Activated naive CD4-positive, alpha-beta T cell treated with anti-CD3 and anti-CD28 coated beads for 36 hours (primary cell): ENCODE data around the gene CD2BP2. TPM values are rescaled to one million over a fixed set of nuclear protein-coding genes. Genes with fewer than 3 reads are reported as not detected.
A peak's percentile ranks its signal among the peaks of the same experiment; 100 is the strongest.

ENCODE experiments used
- CTCF ChIA-PET: fragments of 350-600 bp; sonication (Branson Sonifier 250); formaldehyde crosslinking; loops from one replicate; lab custom pipeline; 2021; ENCODE audit warnings: antibody characterized with exemption; lab: Charles Lee
- DNase-seq: peaks from one replicate; pipeline ENCODE4 v3.0.0-alpha.2; 2020
- H3K27ac Mint-ChIP-seq: one replicate; pipeline ENCODE4 v1.8.0; 2021; ENCODE audit warnings: mild to moderate bottlenecking, mixed read lengths
- H3K27me3 Mint-ChIP-seq: one replicate; pipeline ENCODE4 v1.8.0; 2021; ENCODE audit warnings: low read depth, mixed read lengths
- H3K36me3 Mint-ChIP-seq: one replicate; pipeline ENCODE4 v1.8.0; 2021; ENCODE audit warnings: low read depth, mixed read lengths
- H3K4me1 Mint-ChIP-seq: one replicate; pipeline ENCODE4 v1.8.0; 2021; ENCODE audit warnings: low read depth, mixed read lengths
- H3K4me3 Mint-ChIP-seq: one replicate; pipeline ENCODE4 v1.8.0; 2021; ENCODE audit warnings: mild to moderate bottlenecking, moderate library complexity, mixed read lengths
- H3K9me3 Mint-ChIP-seq: one replicate; pipeline ENCODE4 v1.8.0; 2021; ENCODE audit warnings: mixed read lengths
- intact Hi-C: fragments of 100-400 bp; cut with micrococcal nuclease; formaldehyde crosslinking; loops from one replicate; pipeline ENCODE4 v1.15.1; 2023
- total RNA-seq, 2 experiments: library from RNA; stranded (reverse); gene quantifications; one replicate each; pipeline ENCODE4 v1.2.3, GENCODE V29; 2021

The CD2BP2 gene
- total RNA-seq, 2 experiments from 2014 or later: 39.2 to 41.4 TPM

GRCh38 chr16:30368792-30369090 is 13.6 kb upstream of the CD2BP2 start:
- intact Hi-C loops: no loop called here
- no peak for DNase-seq
- Mint-ChIP-seq H3K4me3 (peak overlapping the region; percentile 94), H3K36me3 (peaks cover 18% of the 10 kb centered on the region), H3K4me1 (peaks cover 46% of the 10 kb centered on the region), H3K27me3 (no peaks in the 10 kb centered on the region), H3K27ac (peak overlapping the region; percentile 72), H3K9me3 (no peaks in the 10 kb centered on the region)
- CTCF ChIA-PET: interaction anchor here (0.6 to 1.6 kb wide), 4 partner anchors 14 to 177 kb away, joined by 3 to 6 read pairs (median 4); partner anchors contain the start of gene SEPTIN1

GRCh38 chr16:30368122-30368791 is 13.1 kb upstream of the CD2BP2 start:
- H3K4me3 Mint-ChIP-seq: peak overlapping the region; percentile 94
- H3K9me3 Mint-ChIP-seq: no peaks in the 10 kb centered on the region
- peak overlapping the region; percentile 72 for H3K27ac Mint-ChIP-seq
- DNase-seq: no peak
- H3K27me3 Mint-ChIP-seq: no peaks in the 10 kb centered on the region
- H3K36me3 Mint-ChIP-seq: peaks cover 18% of the 10 kb centered on the region
- intact Hi-C loops: no loop called here
- CTCF ChIA-PET: interaction anchor here (0.6 to 2.4 kb wide), 4 partner anchors 10 to 247 kb away, joined by 3 to 7 read pairs (median 4); no protein-coding TSS in a partner anchor
- peaks cover 46% of the 10 kb centered on the region for H3K4me1 Mint-ChIP-seq

- Mint-ChIP-seq H3K9me3 (no peaks in the 10 kb centered on the region), H3K36me3 (peaks cover 19% of the 10 kb centered on the region), H3K4me3 (peak overlapping the region; percentile 94), H3K27ac (peak overlapping the region; percentile 25), H3K27me3 (no peaks in the 10 kb centered on the region), H3K4me1 (peaks cover 42% of the 10 kb centered on the region)
- DNase-seq: no peak
- intact Hi-C loops: no loop called here
- CTCF ChIA-PET: interaction anchor here (1.1 to 2.4 kb wide), 2 partner anchors 10 to 248 kb away, joined by 3 to 7 read pairs; no protein-coding TSS in a partner anchor
Observed at GRCh38 chr16:30367349-30368009, 12.4 kb upstream of the CD2BP2 start.

- CTCF ChIA-PET: interaction anchor here (2.4 kb wide), 1 partner anchor 9 kb away, joined by 7 read pairs; no protein-coding TSS in a partner anchor
- intact Hi-C loops: no loop called here
- Mint-ChIP-seq H3K4me3 (peak overlapping the region; percentile 94), H3K27me3 (no peaks in the 10 kb centered on the region), H3K9me3 (no peaks in the 10 kb centered on the region), H3K36me3 (peaks cover 23% of the 10 kb centered on the region), H3K27ac (no peak overlapping the region), H3K4me1 (peaks cover 36% of the 10 kb centered on the region)
- no peak for DNase-seq
Observed at GRCh38 chr16:30366511-30366910, 11.4 kb upstream of the CD2BP2 start.

- CTCF ChIA-PET: interaction anchor here (0.8 to 1.2 kb wide), 2 partner anchors 20 to 44 kb away, joined by 4 read pairs; no protein-coding TSS in a partner anchor
- Mint-ChIP-seq H3K36me3 (peaks cover 23% of the 10 kb centered on the region), H3K4me3 (no peak overlapping the region), H3K4me1 (peaks cover 30% of the 10 kb centered on the region), H3K9me3 (no peaks in the 10 kb centered on the region), H3K27me3 (no peaks in the 10 kb centered on the region), H3K27ac (no peak overlapping the region)
- intact Hi-C loops: no loop called here
- DNase-seq: no peak
Observed at GRCh38 chr16:30365200-30365599, 10.1 kb upstream of the CD2BP2 start.

GRCh38 chr16:30361180-30361579 is 6.1 kb upstream of the CD2BP2 start:
- H3K36me3 Mint-ChIP-seq: peaks cover 19% of the 10 kb centered on the region
- no peaks in the 10 kb centered on the region for H3K27me3 Mint-ChIP-seq
- H3K4me3 Mint-ChIP-seq: no peak overlapping the region
- no peaks in the 10 kb centered on the region for H3K9me3 Mint-ChIP-seq
- no peak for DNase-seq
- intact Hi-C loops: no loop called here
- CTCF ChIA-PET: no interaction called here
- H3K4me1 Mint-ChIP-seq: peaks cover 19% of the 10 kb centered on the region
- H3K27ac Mint-ChIP-seq: no peak overlapping the region

- Mint-ChIP-seq H3K27me3 (no peaks in the 10 kb centered on the region), H3K36me3 (peaks cover 13% of the 10 kb centered on the region), H3K27ac (no peak overlapping the region), H3K9me3 (no peaks in the 10 kb centered on the region), H3K4me1 (peaks cover 16% of the 10 kb centered on the region), H3K4me3 (no peak overlapping the region)
- CTCF ChIA-PET: no interaction called here
- intact Hi-C loops: no loop called here
- no peak for DNase-seq
Observed at GRCh38 chr16:30359871-30360170, 4.7 kb upstream of the CD2BP2 start.

- no peaks in the 10 kb centered on the region for H3K27me3 Mint-ChIP-seq
- peak overlapping the region; percentile 61 for H3K27ac Mint-ChIP-seq
- DNase-seq: no peak
- no peaks in the 10 kb centered on the region for H3K9me3 Mint-ChIP-seq
- CTCF ChIA-PET: interaction anchor here (1.9 kb wide), 1 partner anchor 8 kb away, joined by 7 read pairs; no protein-coding TSS in a partner anchor
- H3K4me3 Mint-ChIP-seq: no peak overlapping the region
- H3K4me1 Mint-ChIP-seq: peaks cover 20% of the 10 kb centered on the region
- peaks cover 16% of the 10 kb centered on the region for H3K36me3 Mint-ChIP-seq
- intact Hi-C loops: no loop called here
Observed at GRCh38 chr16:30358990-30359870, 4.1 kb upstream of the CD2BP2 start.

GRCh38 chr16:30358577-30358936 is 3.4 kb upstream of the CD2BP2 start:
- H3K4me3 Mint-ChIP-seq: no peak overlapping the region
- DNase-seq: no peak
- peaks cover 17% of the 10 kb centered on the region for H3K36me3 Mint-ChIP-seq
- no peak overlapping the region for H3K27ac Mint-ChIP-seq
- H3K9me3 Mint-ChIP-seq: no peaks in the 10 kb centered on the region
- H3K27me3 Mint-ChIP-seq: no peaks in the 10 kb centered on the region
- CTCF ChIA-PET: interaction anchor here (1.9 kb wide), 1 partner anchor 9 kb away, joined by 7 read pairs; no protein-coding TSS in a partner anchor
- H3K4me1 Mint-ChIP-seq: peaks cover 26% of the 10 kb centered on the region
- intact Hi-C loops: no loop called here

GRCh38 chr16:30357715-30358576 is 2.8 kb upstream of the CD2BP2 start:
- CTCF ChIA-PET: interaction anchor here (1.9 kb wide), 1 partner anchor 9 kb away, joined by 7 read pairs; no protein-coding TSS in a partner anchor
- peaks cover 20% of the 10 kb centered on the region for H3K36me3 Mint-ChIP-seq
- peak overlapping the region; percentile 66 for H3K27ac Mint-ChIP-seq

GRCh38 chr16:30357085-30357714 is 2.1 kb upstream of the CD2BP2 start:
- no peak for DNase-seq
- H3K4me3 Mint-ChIP-seq: no peak overlapping the region
- H3K36me3 Mint-ChIP-seq: peaks cover 20% of the 10 kb centered on the region
- CTCF ChIA-PET: interaction anchor here (0.9 to 1.9 kb wide), 2 partner anchors 10 to 52 kb away, joined by 3 to 7 read pairs; no protein-coding TSS in a partner anchor
- no peaks in the 10 kb centered on the region for H3K27me3 Mint-ChIP-seq
- no peaks in the 10 kb centered on the region for H3K9me3 Mint-ChIP-seq
- intact Hi-C loops: no loop called here
- peak overlapping the region; percentile 66 for H3K27ac Mint-ChIP-seq
- peaks cover 35% of the 10 kb centered on the region for H3K4me1 Mint-ChIP-seq

More at GRCh38 chr16:30357715-30358576, 2.8 kb upstream of the CD2BP2 start:
- DNase-seq: no peak
- H3K27me3 Mint-ChIP-seq: no peaks in the 10 kb centered on the region
- intact Hi-C loops: no loop called here
- H3K4me1 Mint-ChIP-seq: peaks cover 31% of the 10 kb centered on the region
- no peaks in the 10 kb centered on the region for H3K9me3 Mint-ChIP-seq
- H3K4me3 Mint-ChIP-seq: no peak overlapping the region
